NOMO-1 treated with dmso at 0.1 percent for 144 hours (cell line): Measurements from ENCODE around the gene MTA3.

ENCODE experiments used
- DNase-seq: peaks from one replicate; lab custom pipeline; 2025; ENCODE audit not compliant: unreplicated experiment; lab: John Stamatoyannopoulos, UW

The MTA3 gene

GRCh38 chr2:42800461-42800962 lies 232.1 kb downstream of the MTA3 start:
- DNase-seq: no peak

- no peak for DNase-seq
Measured at GRCh38 chr2:42800981-42801380, 232.5 kb downstream of the MTA3 start.

DNA sequence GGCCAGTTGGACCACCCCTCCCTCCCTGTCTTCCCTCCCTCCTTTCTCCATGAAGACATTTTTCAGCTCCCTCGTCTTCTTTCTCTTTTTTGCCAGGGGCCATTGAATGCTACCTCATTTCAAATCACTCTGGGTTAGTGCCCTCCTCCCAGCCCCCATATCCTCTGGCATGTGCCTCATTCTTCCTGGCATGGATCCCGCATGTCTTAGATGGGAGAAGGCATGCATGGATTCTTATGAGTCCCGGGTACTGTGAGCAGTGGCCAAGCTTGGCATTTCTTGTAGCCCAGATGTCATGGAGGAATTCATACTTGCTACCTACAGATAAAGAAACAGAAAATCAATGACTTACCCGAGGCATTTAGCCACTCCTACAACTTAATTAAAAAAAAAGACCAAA lies 232.9 kb downstream of the MTA3 start:
- DNase-seq: no peak

DNA sequence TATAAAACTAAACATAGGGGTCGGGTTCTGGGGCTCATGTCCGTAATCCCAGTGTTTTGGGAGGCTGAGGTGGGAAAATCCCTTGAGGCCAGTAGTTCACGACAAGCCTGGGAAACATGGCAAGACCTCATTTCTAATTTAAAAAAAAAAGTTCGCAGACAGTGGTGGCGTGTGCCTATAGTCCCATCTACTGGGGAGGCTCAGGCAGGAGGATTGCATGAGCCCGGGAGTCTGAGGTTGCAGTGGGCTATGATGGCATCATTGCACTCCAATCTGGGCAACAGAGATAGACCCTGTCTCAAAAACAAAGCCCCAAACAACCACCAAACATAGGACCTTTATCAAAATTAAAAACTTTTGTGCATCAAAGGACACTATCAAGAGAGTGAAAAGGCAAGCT lies 233.7 kb downstream of the MTA3 start:
- DNase-seq: no peak

- peak; percentile 88 for DNase-seq
Measured at GRCh38 chr2:42804338-42804737, 235.9 kb downstream of the MTA3 start.

GRCh38 chr2:42804891-42805290 lies 236.5 kb downstream of the MTA3 start:
- DNase-seq: no peak
